ENCODE data around the gene INO80D. TPM values are rescaled to one million over a fixed set of nuclear protein-coding genes. Genes with fewer than 3 reads are reported as not detected.

Gene INO80D
- total and polyA plus RNA-seq, 2 of the 13 experiments (the other 11 are each of a cell fraction or from before 2014, with no cell fraction given): 7.6 to 7.9 TPM

GRCh38 chr2:205975082-205975949 lies 110.7 kb downstream of the INO80D start (continued):
- TF ChIP-seq BCL3 (CRISPR knock-in tag; IDR thresholded peaks at IDR 0.05) (peak; percentile 91), MTA3 (CRISPR knock-in tag; IDR thresholded peaks at IDR 0.05) (no peak), NFATC3 (CRISPR knock-in tag; IDR thresholded peaks at IDR 0.05) (peak; percentile 96; the same call in 1 of the 2 replicates), TFE3 (CRISPR knock-in tag; IDR thresholded peaks at IDR 0.05) (peak; percentile 92), TAF15 (IDR thresholded peaks at IDR 0.05; ENCODE audit: low read depth, low read length, poor library complexity, severe bottlenecking) (no peak), ZNF720 (CRISPR knock-in tag; IDR thresholded peaks at IDR 0.05) (no peak), NFYC (CRISPR knock-in tag; IDR thresholded peaks at IDR 0.05) (peak; percentile 48), NFE2 (CRISPR knock-in tag; IDR thresholded peaks at IDR 0.05) (no peak), MEF2D (CRISPR knock-in tag; IDR thresholded peaks at IDR 0.05) (peak; percentile 97), ZNF547 (CRISPR knock-in tag; IDR thresholded peaks at IDR 0.05) (peak; percentile 85; the same call in 1 of the 2 replicates), MED8 (CRISPR knock-in tag; IDR thresholded peaks at IDR 0.05; ENCODE audit: insufficient replicate concordance) (peak; percentile 95), ZBTB37 (CRISPR knock-in tag; IDR thresholded peaks at IDR 0.05) (no peak), EEA1 (CRISPR knock-in tag; IDR thresholded peaks at IDR 0.05; ENCODE audit: borderline replicate concordance) (no peak), ZNF441 (CRISPR knock-in tag; IDR thresholded peaks at IDR 0.05; ENCODE audit: borderline replicate concordance) (peak; percentile 85; the same call in 1 of the 2 replicates), CREB1 (IDR thresholded peaks at IDR 0.05) (no peak; the same call in 1 of the 2 replicates), CREB1 (CRISPR knock-in tag; IDR thresholded peaks at IDR 0.05) (peak; percentile 90), ZFP36L2 (CRISPR knock-in tag; IDR thresholded peaks at IDR 0.05) (0 out of 2 replicates have a peak, but pooled peaks have one; percentile 38), ZNF205 (CRISPR knock-in tag; IDR thresholded peaks at IDR 0.05) (peak; percentile 90; the same call in 1 of the 2 replicates), ZNF841 (CRISPR knock-in tag; IDR thresholded peaks at IDR 0.05; ENCODE audit: borderline replicate concordance) (no peak; the same call in 1 of the 2 replicates), ATF5 (CRISPR knock-in tag; IDR thresholded peaks at IDR 0.05; ENCODE audit: low read depth) (no peak), TCF7L2 (IDR thresholded peaks at IDR 0.05; ENCODE audit: low read depth, low read length) (no peak), ZNF296 (CRISPR knock-in tag; conservative IDR thresholded peaks at IDR 0.05) (no peak), PHF21A (CRISPR knock-in tag; IDR thresholded peaks at IDR 0.05) (peak; percentile 99), ZNF788 (CRISPR knock-in tag; IDR thresholded peaks at IDR 0.05; ENCODE audit: borderline replicate concordance) (peak; percentile 83; the same call in 1 of the 2 replicates), TBP (CRISPR knock-in tag; IDR thresholded peaks at IDR 0.05) (no peak), MYNN (CRISPR knock-in tag; IDR thresholded peaks at IDR 0.05; ENCODE audit: low read depth) (0 out of 2 replicates have a peak, but pooled peaks have one; percentile 38), JUN (CRISPR knock-in tag; IDR thresholded peaks at IDR 0.05) (peak; percentile 73; the same call in 1 of the 2 replicates)

All from HepG2 (cell line).